ENCODE measurements around the gene MRPL14. TPM values are rescaled to one million over a fixed set of nuclear protein-coding genes. Genes with fewer than 3 reads are reported as not detected.
A peak's percentile ranks its signal among the peaks of the same experiment; 100 is the strongest.

MRPL14 gene
- total RNA-seq, 1 experiment from 2014 or later = 119 TPM

- in situ Hi-C loops (cut with HindIII; ENCODE audit: low pct_unique_long_range_greater_than_20kb, low sequenced_read_pairs) = no loop called here
- DNase-seq (ENCODE audit: low read depth) = no peak
Observed at GRCh38 chr6:44076356-44077213, 50.7 kb downstream of the MRPL14 start.

- no peak for DNase-seq (ENCODE audit: low read depth)
- in situ Hi-C loops (cut with HindIII; ENCODE audit: low pct_unique_long_range_greater_than_20kb, low sequenced_read_pairs) = no loop called here
Observed at GRCh38 chr6:44075647-44076355, 51.5 kb downstream of the MRPL14 start.

GRCh38 chr6:44074813-44075646 lies 52.2 kb downstream of the MRPL14 start:
- no peak for DNase-seq (ENCODE audit: low read depth)
- in situ Hi-C loops (cut with HindIII; ENCODE audit: low pct_unique_long_range_greater_than_20kb, low sequenced_read_pairs) = no loop called here

GRCh38 chr6:44074439-44074812 lies 52.8 kb downstream of the MRPL14 start:
- DNase-seq (ENCODE audit: low read depth) = peak; percentile 81
- in situ Hi-C loops (cut with HindIII; ENCODE audit: low pct_unique_long_range_greater_than_20kb, low sequenced_read_pairs) = no loop called here

GRCh38 chr6:44073612-44074438 lies 53.4 kb downstream of the MRPL14 start:
- in situ Hi-C loops (cut with HindIII; ENCODE audit: low pct_unique_long_range_greater_than_20kb, low sequenced_read_pairs) = no loop called here
- DNase-seq (ENCODE audit: low read depth) = peak; percentile 63

- in situ Hi-C loops (cut with HindIII; ENCODE audit: low pct_unique_long_range_greater_than_20kb, low sequenced_read_pairs) = no loop called here
- peak; percentile 81 for DNase-seq (ENCODE audit: low read depth)
Observed at GRCh38 chr6:44072959-44073611, 54.2 kb downstream of the MRPL14 start.

- in situ Hi-C loops (cut with HindIII; ENCODE audit: low pct_unique_long_range_greater_than_20kb, low sequenced_read_pairs) = no loop called here
- DNase-seq (ENCODE audit: low read depth) = no peak
Observed at GRCh38 chr6:44072452-44072958, 54.7 kb downstream of the MRPL14 start.

GRCh38 chr6:44071670-44072451 lies 55.4 kb downstream of the MRPL14 start:
- DNase-seq (ENCODE audit: low read depth) = no peak
- in situ Hi-C loops (cut with HindIII; ENCODE audit: low pct_unique_long_range_greater_than_20kb, low sequenced_read_pairs) = no loop called here

GRCh38 chr6:44068607-44069296 lies 58.5 kb downstream of the MRPL14 start:
- in situ Hi-C loops (cut with HindIII; ENCODE audit: low pct_unique_long_range_greater_than_20kb, low sequenced_read_pairs) = no loop called here
- no peak for DNase-seq (ENCODE audit: low read depth)

GRCh38 chr6:44067173-44068139 lies 59.8 kb downstream of the MRPL14 start:
- in situ Hi-C loops (cut with HindIII; ENCODE audit: low pct_unique_long_range_greater_than_20kb, low sequenced_read_pairs) = no loop called here
- no peak for DNase-seq (ENCODE audit: low read depth)

GRCh38 chr6:44066394-44067172 lies 60.7 kb downstream of the MRPL14 start:
- in situ Hi-C loops (cut with HindIII; ENCODE audit: low pct_unique_long_range_greater_than_20kb, low sequenced_read_pairs) = no loop called here
- DNase-seq (ENCODE audit: low read depth) = no peak

- in situ Hi-C loops (cut with HindIII; ENCODE audit: low pct_unique_long_range_greater_than_20kb, low sequenced_read_pairs) = no loop called here
- DNase-seq (ENCODE audit: low read depth) = no peak
Observed at GRCh38 chr6:44065443-44066140, 61.7 kb downstream of the MRPL14 start.

GRCh38 chr6:44064948-44065272 lies 62.3 kb downstream of the MRPL14 start:
- DNase-seq (ENCODE audit: low read depth) = no peak
- in situ Hi-C loops (cut with HindIII; ENCODE audit: low pct_unique_long_range_greater_than_20kb, low sequenced_read_pairs) = no loop called here
